Ascending aorta (tissue), 2 donors: ENCODE measurements around the gene DTX4. TPM values are rescaled to one million over a fixed set of nuclear protein-coding genes. Genes with fewer than 3 reads are reported as not detected.
A peak's percentile ranks its signal among the peaks of the same experiment; 100 is the strongest.

Source experiments
- DNase-seq, 2 donors: peaks; one replicate each; pipeline ENCODE4 v3.0.0-alpha.2; 2019; ENCODE audit warnings: low spot score in 2 of 2
- H3K27ac ChIP-seq, 2 donors: fragments of 200-600 bp; sonication (generic); one replicate each; pipeline ENCODE4 v1.5.1; 2016 to 2017; ENCODE audit warnings: mild to moderate bottlenecking in 1 of 2
- H3K27me3 ChIP-seq: fragments of 200-600 bp; sonication (generic); one replicate; pipeline ENCODE4 v1.5.1; 2017
- H3K36me3 ChIP-seq, 2 donors: fragments of 200-600 bp; sonication (generic); one replicate each; pipeline ENCODE4 v1.5.1; 2016
- H3K4me1 ChIP-seq, 2 donors: fragments of 200-600 bp; sonication (generic); one replicate each; pipeline ENCODE4 v1.5.1; 2016 to 2017; ENCODE audit warnings: mild to moderate bottlenecking in 1 of 2
- H3K4me3 ChIP-seq, 2 donors: fragments of 200-600 bp; sonication (generic); one replicate each; pipeline ENCODE4 v1.5.1; 2016 to 2017; ENCODE audit warnings: mild to moderate bottlenecking in 1 of 2
- H3K9me3 ChIP-seq, 2 donors: fragments of 200-600 bp; sonication (generic); one replicate each; pipeline ENCODE4 v1.5.1; 2016
- CTCF ChIP-seq, 3 experiments: fragments of 200-600 bp in 2 of 3; fragments of 450-650 bp in 1 of 3; sonication (generic) in 2 of 3; IDR thresholded peaks; one replicate each; pipeline ENCODE4 v1.5.1; 2016 to 2019; ENCODE audit warnings: antibody characterized with exemption in 3 of 3, mild to moderate bottlenecking in 1 of 3, moderate library complexity in 1 of 3
- intact Hi-C: fragments of 100-400 bp; cut with DNase I; formaldehyde crosslinking; loops from one replicate; pipeline ENCODE4 v1.15.1; 2023
- total RNA-seq: library from RNA; depleted of rRNA; stranded (reverse); fragments of >200 nt; gene quantifications from one replicate; pipeline ENCODE4 v1.1.0, GENCODE V29; 2016

The DTX4 gene
- total RNA-seq, 1 donor from 2014 or later, result 9.6 TPM

- intact Hi-C loops, result no loop called here
- Histone ChIP-seq H3K9me3 (no peaks in the 10 kb centered on the region), H3K27ac (no peak overlapping the region), H3K36me3 (peaks cover 0 to 19% of the 10 kb centered on the region in 2 donors), H3K27me3 (no peaks in the 10 kb centered on the region), H3K4me3 (no peak overlapping the region), H3K4me1 (peaks cover 4 to 8% of the 10 kb centered on the region in 2 donors)
- no peak for DNase-seq
- no peak for TF ChIP-seq CTCF (IDR thresholded peaks at IDR 0.05)
Measured at GRCh38 chr11:59193587-59194130, 21.7 kb downstream of the DTX4 start.

- intact Hi-C loops, result no loop called here
- no peak overlapping the region for H3K4me3 ChIP-seq
- peaks cover 0 to 14% of the 10 kb centered on the region in 2 donors for H3K36me3 ChIP-seq
- no peak for TF ChIP-seq CTCF (IDR thresholded peaks at IDR 0.05)
- no peaks in the 10 kb centered on the region for H3K27me3 ChIP-seq
- DNase-seq, result no peak
- H3K9me3 ChIP-seq, result no peaks in the 10 kb centered on the region
- peaks cover 4 to 11% of the 10 kb centered on the region in 2 donors for H3K4me1 ChIP-seq
- H3K27ac ChIP-seq, result no peak overlapping the region
Measured at GRCh38 chr11:59195586-59195985, 23.7 kb downstream of the DTX4 start.

- H3K27ac ChIP-seq, result no peak overlapping the region
- H3K36me3 ChIP-seq, result peaks cover 0 to 14% of the 10 kb centered on the region in 2 donors
- H3K4me1 ChIP-seq, result peaks cover 4 to 18% of the 10 kb centered on the region in 2 donors
Measured at GRCh38 chr11:59196777-59197176, 24.8 kb downstream of the DTX4 start.

GRCh38 chr11:59197991-59198390 is 26.1 kb downstream of the DTX4 start:
- Histone ChIP-seq H3K4me3 (no peak overlapping the region), H3K4me1 (peaks cover 4 to 18% of the 10 kb centered on the region in 2 donors), H3K27me3 (no peaks in the 10 kb centered on the region), H3K9me3 (no peaks in the 10 kb centered on the region), H3K27ac (peak overlapping the region; percentile 40 to 62), H3K36me3 (peaks cover 0 to 5% of the 10 kb centered on the region in 2 donors)
- no peak for TF ChIP-seq CTCF (IDR thresholded peaks at IDR 0.05)
- peak; percentile 50 to 93 for DNase-seq
- intact Hi-C loops, result no loop called here

More at GRCh38 chr11:59196777-59197176, 24.8 kb downstream of the DTX4 start:
- Histone ChIP-seq H3K4me3 (no peak overlapping the region), H3K9me3 (no peaks in the 10 kb centered on the region), H3K27me3 (no peaks in the 10 kb centered on the region)
- no peak for DNase-seq
- no peak for TF ChIP-seq CTCF (IDR thresholded peaks at IDR 0.05)
- intact Hi-C loops, result no loop called here

- Histone ChIP-seq H3K4me3 (no peak overlapping the region), H3K4me1 (peaks cover 4 to 18% of the 10 kb centered on the region in 2 donors), H3K27me3 (no peaks in the 10 kb centered on the region), H3K27ac (peak overlapping the region; percentile 40 to 62), H3K9me3 (no peaks in the 10 kb centered on the region), H3K36me3 (peaks cover 0 to 2% of the 10 kb centered on the region in 2 donors)
- intact Hi-C loops, result no loop called here
- TF ChIP-seq CTCF (IDR thresholded peaks at IDR 0.05), result no peak
- DNase-seq, result no peak
Measured at GRCh38 chr11:59198726-59199125, 26.8 kb downstream of the DTX4 start.
